Fibroblast of lung (primary cell): ENCODE results near the gene DNPEP.

ENCODE experiments used
- EZH2 ChIP-seq: IDR thresholded peaks from 2 replicates; pipeline ENCODE4 v1.5.1; 2012; ENCODE audit warnings: low read length, control low read depth, mild to moderate bottlenecking; ENCODE audit errors: missing control alignments
- TF ChIP-seq, protein P1 (sequence below), 2 donors: IDR thresholded peaks in 1 of 2; conservative IDR thresholded peaks in 1 of 2; 1 replicate in 1 of 2; 2 replicates in 1 of 2; pipeline ENCODE4 v1.5.1; 2011 to 2012; ENCODE audit warnings: low read length in 2 of 2, control low read depth in 1 of 2, inconsistent platforms in 1 of 2, low read depth in 1 of 2, mild to moderate bottlenecking in 1 of 2

- TF ChIP-seq, protein P1, sequence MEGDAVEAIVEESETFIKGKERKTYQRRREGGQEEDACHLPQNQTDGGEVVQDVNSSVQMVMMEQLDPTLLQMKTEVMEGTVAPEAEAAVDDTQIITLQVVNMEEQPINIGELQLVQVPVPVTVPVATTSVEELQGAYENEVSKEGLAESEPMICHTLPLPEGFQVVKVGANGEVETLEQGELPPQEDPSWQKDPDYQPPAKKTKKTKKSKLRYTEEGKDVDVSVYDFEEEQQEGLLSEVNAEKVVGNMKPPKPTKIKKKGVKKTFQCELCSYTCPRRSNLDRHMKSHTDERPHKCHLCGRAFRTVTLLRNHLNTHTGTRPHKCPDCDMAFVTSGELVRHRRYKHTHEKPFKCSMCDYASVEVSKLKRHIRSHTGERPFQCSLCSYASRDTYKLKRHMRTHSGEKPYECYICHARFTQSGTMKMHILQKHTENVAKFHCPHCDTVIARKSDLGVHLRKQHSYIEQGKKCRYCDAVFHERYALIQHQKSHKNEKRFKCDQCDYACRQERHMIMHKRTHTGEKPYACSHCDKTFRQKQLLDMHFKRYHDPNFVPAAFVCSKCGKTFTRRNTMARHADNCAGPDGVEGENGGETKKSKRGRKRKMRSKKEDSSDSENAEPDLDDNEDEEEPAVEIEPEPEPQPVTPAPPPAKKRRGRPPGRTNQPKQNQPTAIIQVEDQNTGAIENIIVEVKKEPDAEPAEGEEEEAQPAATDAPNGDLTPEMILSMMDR (conservative IDR thresholded peaks at IDR 0.05 in 1 of 2, IDR thresholded peaks at IDR 0.05 in 1 of 2; ENCODE audit: low read depth in 1 of 2, low read length in 2 of 2): no peak
- TF ChIP-seq EZH2: no peak
Measured at GRCh38 chr2:219416235-219416602, 28.5 kb upstream of the DNPEP start.
